Skin epidermis (tissue), 12 donors: Measurements from ENCODE around the gene ANKRD17.

ENCODE experiments used
- H3K27ac ChIP-seq, 21 experiments: fragments of 200-600 bp; sonication (generic) in 11 of 21; one replicate each; pipeline ENCODE4 v1.5.0; 2020; ENCODE audit warnings: mild to moderate bottlenecking in 3 of 21, inconsistent platforms in 2 of 21, moderate library complexity in 2 of 21
- H3K4me3 ChIP-seq, 7 experiments: fragments of 200-600 bp; sonication (generic) in 2 of 7; one replicate each; pipeline ENCODE4 v1.5.0; 2020; ENCODE audit warnings: inconsistent platforms in 2 of 7, mild to moderate bottlenecking in 2 of 7, moderate library complexity in 1 of 7

Gene ANKRD17

GRCh38 chr4:73139245-73139644 lies 119.4 kb downstream of the ANKRD17 start:
- H3K4me3 ChIP-seq, result no peak overlapping the region
- H3K27ac ChIP-seq, result no peak overlapping the region

DNA sequence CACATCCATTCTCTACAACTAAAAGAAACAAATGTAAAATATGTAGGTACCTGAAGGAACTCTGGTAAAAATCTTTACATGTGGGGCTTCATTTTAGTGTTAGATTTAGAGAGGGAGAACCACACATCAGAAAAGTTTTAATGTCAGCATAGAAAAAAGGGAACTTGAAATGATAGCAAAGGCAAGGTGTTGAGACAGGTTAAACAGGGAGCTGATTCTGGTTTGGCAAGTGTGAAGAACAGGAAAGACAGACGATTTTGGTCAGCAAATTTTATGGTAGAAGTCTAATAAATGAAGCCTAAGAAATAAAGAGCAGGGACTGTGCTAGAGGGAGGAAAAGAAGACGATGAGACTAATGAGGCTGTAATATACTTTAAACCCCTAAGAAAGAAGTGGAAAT lies 121.5 kb downstream of the ANKRD17 start:
- H3K27ac ChIP-seq, result no peak overlapping the region
- H3K4me3 ChIP-seq, result no peak overlapping the region

- no peak overlapping the region for H3K27ac ChIP-seq
- no peak overlapping the region for H3K4me3 ChIP-seq
Observed at GRCh38 chr4:73133784-73134183, 124.8 kb downstream of the ANKRD17 start.

DNA sequence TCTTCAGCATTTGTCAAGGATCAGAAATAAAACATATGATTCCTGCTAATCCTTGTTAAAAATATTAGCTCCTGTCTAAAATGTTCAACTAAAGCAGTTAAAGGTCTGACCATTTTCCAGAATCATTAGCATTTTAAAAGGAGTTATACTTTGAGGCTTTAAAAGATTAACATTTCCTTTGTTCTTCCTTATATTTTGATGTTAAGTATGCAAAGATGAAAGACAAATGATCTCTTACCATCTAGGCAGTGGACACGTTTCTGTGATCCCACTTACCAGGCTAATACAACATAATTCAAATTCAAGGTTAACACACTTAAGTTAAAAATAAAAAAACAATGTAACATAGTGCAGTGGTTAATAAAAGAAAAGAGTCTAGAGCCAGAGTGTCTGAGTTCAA lies 127.3 kb downstream of the ANKRD17 start:
- no peak overlapping the region for H3K27ac ChIP-seq
- no peak overlapping the region for H3K4me3 ChIP-seq

DNA sequence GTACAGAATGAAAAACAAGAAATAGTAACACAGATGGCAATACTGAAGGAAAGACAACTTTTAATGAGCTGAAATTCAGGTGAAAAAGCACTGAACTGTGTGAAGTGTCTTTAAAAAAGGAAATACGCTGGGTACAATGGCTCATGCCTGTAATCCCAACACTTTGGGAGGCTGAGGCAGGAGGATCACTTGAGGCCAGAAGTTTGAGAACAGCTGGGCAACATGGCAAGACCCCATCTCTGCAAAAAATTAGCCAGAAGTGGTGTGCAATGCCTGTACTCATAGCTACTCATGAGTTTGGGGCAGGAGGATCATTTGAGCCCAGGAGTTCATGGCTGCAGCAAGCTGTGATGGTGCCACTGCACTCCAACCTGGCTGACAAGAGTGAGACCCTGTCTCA lies 129.3 kb downstream of the ANKRD17 start:
- Histone ChIP-seq H3K27ac (no peak overlapping the region), H3K4me3 (no peak overlapping the region)

DNA sequence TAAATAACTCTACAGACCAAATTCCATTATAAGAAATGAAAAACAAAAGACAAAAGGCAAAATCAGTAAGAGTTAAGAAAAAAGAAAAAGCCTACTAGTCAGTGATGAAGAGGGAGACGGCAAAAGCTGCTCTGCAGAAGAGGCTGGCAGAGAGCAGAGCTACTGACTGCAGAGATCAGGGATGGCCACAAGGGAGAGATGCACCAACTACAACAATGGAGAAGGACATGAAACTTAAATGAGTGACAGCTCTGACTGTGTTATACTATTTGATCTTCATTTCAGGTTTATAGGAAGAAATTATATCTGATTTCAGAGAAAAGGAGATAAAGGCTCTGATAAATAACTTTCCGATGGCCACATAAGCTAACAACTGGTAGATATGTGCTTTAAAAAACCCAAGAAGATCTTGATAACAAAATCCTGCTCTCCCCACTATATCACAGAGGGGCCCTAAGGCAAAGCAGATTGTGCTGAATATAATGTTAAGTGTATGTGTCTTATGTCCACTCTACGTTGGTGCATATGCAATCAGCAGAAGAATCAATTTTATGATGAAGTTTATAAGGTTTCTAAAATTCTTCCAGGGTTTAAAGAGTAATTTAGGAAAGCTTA lies 130.7 kb downstream of the ANKRD17 start:
- H3K27ac ChIP-seq, result no peak overlapping the region
- H3K4me3 ChIP-seq, result no peak overlapping the region

DNA sequence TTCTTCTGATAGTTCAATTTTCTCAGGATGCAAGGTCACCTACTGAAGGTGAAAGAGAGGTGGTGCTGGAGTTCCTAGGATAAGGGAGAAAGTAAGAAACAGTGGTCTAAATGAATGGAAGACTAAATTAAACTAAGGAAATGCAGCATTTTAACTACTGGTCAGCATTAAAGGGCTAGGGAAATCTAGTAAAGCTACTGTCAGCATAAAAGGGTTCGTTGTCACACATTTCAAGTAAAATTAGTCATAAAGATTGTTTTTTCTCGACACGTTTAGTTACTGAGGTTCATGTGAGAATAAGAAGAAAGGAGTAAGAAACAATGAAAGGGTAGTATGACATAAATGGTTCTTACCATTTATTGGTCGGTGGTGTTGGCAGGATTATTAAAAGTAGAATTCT lies 149.1 kb downstream of the ANKRD17 start:
- Histone ChIP-seq H3K4me3 (no peak overlapping the region), H3K27ac (no peak overlapping the region)

DNA sequence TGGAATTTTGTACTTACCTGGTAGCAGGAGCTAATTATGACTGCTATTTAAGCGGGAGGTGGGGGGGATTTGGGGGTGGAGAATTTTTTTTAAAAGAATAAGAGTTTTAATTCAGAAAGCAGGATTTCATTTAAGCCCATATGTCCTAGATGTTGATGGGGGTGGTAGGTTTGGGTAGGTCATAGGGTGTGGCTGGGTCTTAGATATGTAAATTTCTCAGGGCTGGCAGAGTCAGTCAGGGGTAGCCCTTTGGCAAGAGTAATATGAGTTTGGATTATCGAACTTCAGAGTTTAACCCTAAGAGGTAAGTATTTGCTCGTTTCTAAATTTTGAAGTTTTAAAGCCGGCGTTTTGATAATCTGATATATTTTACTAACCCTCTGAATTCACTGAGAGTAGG lies 153.9 kb downstream of the ANKRD17 start:
- no peak overlapping the region for H3K4me3 ChIP-seq

DNA sequence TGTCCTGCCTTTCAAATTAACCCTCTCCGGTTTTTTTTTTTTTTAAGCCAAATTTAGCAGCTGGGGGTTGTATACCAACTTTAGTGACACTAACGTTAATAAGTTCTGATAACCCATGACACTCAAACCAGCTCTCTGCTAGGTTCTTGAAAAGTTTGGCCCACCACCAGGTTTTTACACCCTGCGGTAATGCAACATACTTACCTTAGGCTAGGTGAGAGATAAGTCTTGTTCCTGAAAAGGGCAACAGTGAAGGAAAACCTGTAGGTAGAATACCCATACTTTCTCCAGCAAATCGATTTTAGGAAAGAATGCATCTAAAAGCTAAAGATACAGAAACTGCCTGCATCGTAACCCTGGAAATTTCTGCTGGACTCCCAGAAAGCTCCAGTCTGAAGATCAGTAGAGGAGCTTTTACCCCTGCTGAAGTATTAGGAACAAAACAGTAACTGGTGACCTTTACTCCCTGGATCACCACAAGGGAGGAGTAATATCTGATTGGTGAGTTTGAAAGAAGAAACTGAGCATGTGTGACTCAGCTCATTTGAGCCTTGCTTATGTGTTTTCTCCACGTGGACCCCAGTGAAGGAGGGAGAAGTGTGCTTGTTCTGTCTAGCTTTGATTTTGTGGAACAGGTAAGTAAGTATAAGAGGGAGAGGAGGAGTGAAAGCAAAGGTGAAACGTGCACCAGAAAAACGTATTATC lies 154.6 kb downstream of the ANKRD17 start:
- no peak overlapping the region for H3K4me3 ChIP-seq

More for the DNA sequence above, 153.9 kb downstream of the ANKRD17 start:
- H3K27ac ChIP-seq, result no peak overlapping the region

DNA sequence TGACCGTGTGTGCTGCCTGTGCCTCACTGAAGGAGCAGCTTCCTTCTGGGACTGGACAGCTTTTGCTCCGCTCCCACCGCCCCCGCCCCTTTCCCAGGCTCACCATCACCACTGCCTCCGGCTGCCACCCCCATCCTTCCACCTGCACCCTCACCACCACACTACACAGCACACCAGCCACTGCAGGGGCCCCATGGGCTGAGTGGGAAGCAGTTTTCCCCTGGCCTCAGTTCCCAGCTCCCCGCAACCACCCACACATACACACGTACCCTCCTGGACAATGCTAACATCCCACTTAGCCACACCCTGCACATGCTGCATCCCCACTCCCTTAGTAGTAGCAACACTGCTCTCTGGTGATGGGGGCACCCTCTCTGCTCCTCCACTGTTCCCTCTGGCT lies 159.5 kb downstream of the ANKRD17 start:
- H3K27ac ChIP-seq, result peak overlapping the region in 4 of 21 experiments; percentile 0 to 26 (median 26)
- H3K4me3 ChIP-seq, result no peak overlapping the region

More for the DNA sequence above, 154.6 kb downstream of the ANKRD17 start:
- H3K27ac ChIP-seq, result no peak overlapping the region

DNA sequence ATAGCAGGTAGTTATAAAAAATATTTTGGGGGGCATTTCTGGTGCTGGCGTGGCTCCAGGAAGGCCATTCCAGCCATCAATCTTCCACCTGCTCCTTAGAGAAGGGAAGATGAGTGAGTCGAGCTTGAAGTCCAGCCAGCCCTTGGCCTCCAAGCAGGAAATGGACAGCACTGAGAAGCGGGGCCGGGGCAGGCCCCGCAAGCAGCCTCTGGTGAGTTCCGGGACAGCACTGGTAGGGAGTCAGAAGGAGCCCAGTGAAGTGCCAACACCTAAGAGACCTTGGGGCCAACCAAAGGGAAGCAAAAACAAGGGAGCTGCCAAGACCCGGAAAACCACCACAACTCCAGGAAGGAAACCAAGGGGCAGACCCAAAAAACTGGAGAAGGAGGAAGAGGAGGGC lies 159.9 kb downstream of the ANKRD17 start:
- H3K27ac ChIP-seq, result peak overlapping the region in 3 of 21 experiments; percentile 0 to 26 (median 25)
- H3K4me3 ChIP-seq, result no peak overlapping the region

GRCh38 chr4:73098016-73098415 lies 160.6 kb downstream of the ANKRD17 start:
- no peak overlapping the region for H3K4me3 ChIP-seq
- no peak overlapping the region for H3K27ac ChIP-seq

DNA sequence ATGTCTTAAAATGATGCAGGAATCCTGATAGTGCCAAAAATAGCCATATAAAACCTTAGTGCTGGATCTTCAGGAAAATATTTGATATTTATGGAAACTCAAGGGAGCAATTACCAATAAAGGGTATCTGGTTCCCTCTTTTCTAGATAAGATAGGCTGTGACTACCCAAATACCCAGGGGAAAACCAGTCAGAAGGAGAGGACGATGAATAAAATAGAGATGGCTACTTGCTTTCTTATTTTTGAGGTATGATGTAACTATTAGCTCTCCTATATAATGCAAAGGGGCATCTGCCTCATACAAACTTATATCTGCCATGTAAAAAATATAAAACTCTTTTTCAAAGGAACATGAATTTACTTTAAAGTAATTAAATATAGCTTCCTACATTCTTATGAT lies 165.7 kb downstream of the ANKRD17 start:
- Histone ChIP-seq H3K4me3 (no peak overlapping the region), H3K27ac (no peak overlapping the region)

DNA sequence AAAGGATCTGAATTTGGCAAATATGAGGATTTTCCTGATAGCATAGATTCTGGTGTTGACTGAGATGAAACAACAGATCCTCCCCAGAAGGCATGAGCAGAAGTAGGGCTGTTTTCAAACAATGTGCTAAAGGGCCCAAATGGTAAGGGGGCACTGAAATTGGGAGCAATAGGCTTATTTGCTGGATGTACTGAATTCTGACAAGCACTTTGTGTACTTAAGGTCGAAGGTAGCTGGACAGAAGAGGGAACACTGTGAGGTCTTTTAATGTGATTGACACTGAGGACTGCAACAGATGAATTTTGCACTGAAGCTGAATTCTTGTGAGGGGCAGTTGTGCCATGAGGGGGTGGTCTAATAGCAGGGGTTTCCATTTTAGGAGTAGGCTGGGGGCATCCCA lies 167.9 kb downstream of the ANKRD17 start:
- Histone ChIP-seq H3K4me3 (no peak overlapping the region), H3K27ac (no peak overlapping the region)

- Histone ChIP-seq H3K4me3 (no peak overlapping the region), H3K27ac (no peak overlapping the region)
Observed at GRCh38 chr4:73087871-73088270, 170.7 kb downstream of the ANKRD17 start.

- peak overlapping the region in 3 of 21 experiments; percentile 39 to 74 (median 42) for H3K27ac ChIP-seq
- no peak overlapping the region for H3K4me3 ChIP-seq
Observed at GRCh38 chr4:73086095-73086868, 172.3 kb downstream of the ANKRD17 start.

DNA sequence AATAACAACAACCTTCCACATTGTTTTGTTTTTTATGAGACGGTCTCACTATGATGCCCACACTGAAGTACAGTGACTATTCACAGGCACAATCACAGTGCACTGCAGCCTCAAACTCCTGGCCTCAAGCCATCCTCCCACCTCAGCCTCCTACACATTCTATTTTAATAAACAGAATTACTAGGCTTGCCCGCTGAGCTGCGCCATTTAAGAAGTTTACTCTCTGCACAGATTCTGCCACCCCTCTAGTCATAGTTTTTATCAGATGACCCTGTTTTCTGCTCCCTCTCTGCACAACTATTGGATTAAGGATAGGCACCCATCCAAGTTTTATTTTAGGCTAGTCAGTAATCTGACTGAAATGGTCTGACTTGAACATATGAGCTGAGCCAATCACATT lies 177.8 kb downstream of the ANKRD17 start:
- no peak overlapping the region for H3K4me3 ChIP-seq
- no peak overlapping the region for H3K27ac ChIP-seq

DNA sequence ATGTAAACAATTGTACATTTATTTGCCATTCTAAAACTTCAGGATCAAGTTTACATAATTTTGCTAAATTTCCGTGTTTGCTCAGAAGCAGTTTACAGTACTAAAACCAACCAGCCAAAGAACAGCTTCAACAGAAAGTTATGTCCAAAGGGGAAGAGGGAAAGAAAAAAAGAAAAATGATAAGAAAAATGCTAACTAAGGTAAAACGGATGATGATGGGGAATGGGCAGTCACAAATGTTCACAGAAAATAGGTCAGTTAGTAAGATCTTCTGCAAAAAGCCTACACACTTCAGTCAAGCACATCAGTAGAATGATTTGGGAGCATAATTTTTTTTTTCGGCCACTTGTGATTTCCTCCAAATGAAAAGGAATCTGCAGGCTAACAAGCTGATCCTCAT lies 182.8 kb downstream of the ANKRD17 start:
- Histone ChIP-seq H3K4me3 (no peak overlapping the region), H3K27ac (no peak overlapping the region)

DNA sequence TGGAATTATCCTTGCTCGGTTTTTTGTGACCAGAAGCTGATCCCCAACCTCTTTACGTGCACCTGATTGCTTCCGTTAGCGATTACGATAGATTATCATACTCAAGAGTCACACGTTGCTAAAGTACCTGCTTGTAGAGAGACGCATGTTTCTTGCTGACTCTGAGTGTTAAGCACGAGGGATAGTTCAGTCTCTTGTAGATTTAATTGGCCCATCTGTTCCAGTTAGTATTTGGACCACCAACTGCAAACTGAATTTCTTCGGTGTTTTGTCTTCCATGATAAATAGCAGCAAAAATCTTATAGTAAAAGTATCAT lies 188.6 kb downstream of the ANKRD17 start:
- peak overlapping the region in 20 of 21 experiments; percentile 87 to 97 (median 94) for H3K27ac ChIP-seq
- peak overlapping the region; percentile 55 to 93 (median 76) for H3K4me3 ChIP-seq

GRCh38 chr4:73069338-73070073 lies 189.1 kb downstream of the ANKRD17 start, which contains the start of gene COX18:
Gene COX18 (minus strand): TSS chr4:73069716. CDS start chr4:73069649, 67 bp downstream.
- peak within 1 kb of the TSS; percentile 75 to 97 (median 94) for H3K27ac ChIP-seq
- H3K4me3 ChIP-seq, result peak within 1 kb of the TSS; percentile 55 to 93 (median 76)
